GM21447 (cell line): Measurements from ENCODE around the gene MLXIP.
"Not testable (repeated sequence)": the region's sequence is repeated elsewhere in the genome, so short reads cannot be mapped to it uniquely, and the experiment has no call there.

Experiments used
- ATAC-seq: cut with Tn5 transposase; IDR thresholded peaks from one replicate; pipeline ENCODE4 v1.9.1; 2021; ENCODE audit not compliant: unreplicated experiment

Gene MLXIP

GRCh38 chr12:122078141-122079032 is at the start of gene MLXIP:
Gene MLXIP, plus strand, starts transcription at chr12:122078756. Its CDS starts 98 bp downstream, at chr12:122078854.
- peak; percentile 63 for ATAC-seq

- no peak for ATAC-seq
Observed at GRCh38 chr12:122028905-122029560, 49.5 kb upstream of the MLXIP start.

- ATAC-seq: no peak
Observed at GRCh38 chr12:122029620-122030423, 48.7 kb upstream of the MLXIP start.

- no peak for ATAC-seq
Observed at GRCh38 chr12:122030424-122031035, 48.0 kb upstream of the MLXIP start.

- no peak for ATAC-seq
Observed at GRCh38 chr12:122031342-122032216, 47.0 kb upstream of the MLXIP start.

- no peak for ATAC-seq
Observed at GRCh38 chr12:122032580-122032979, 46.0 kb upstream of the MLXIP start.

GRCh38 chr12:122035292-122035691 is 43.3 kb upstream of the MLXIP start:
- ATAC-seq: no peak

- ATAC-seq: no peak
Observed at GRCh38 chr12:122036153-122036552, 42.4 kb upstream of the MLXIP start.

- ATAC-seq: no peak
Observed at GRCh38 chr12:122040579-122041386, 37.8 kb upstream of the MLXIP start.

GRCh38 chr12:122041458-122041857 is 37.1 kb upstream of the MLXIP start:
- not testable (repeated sequence) for ATAC-seq

GRCh38 chr12:122042910-122043309 is 35.6 kb upstream of the MLXIP start:
- no peak for ATAC-seq

GRCh38 chr12:122043476-122043875 is 35.1 kb upstream of the MLXIP start:
- ATAC-seq: no peak

- ATAC-seq: no peak
Observed at GRCh38 chr12:122045262-122045661, 33.3 kb upstream of the MLXIP start.

- ATAC-seq: no peak
Observed at GRCh38 chr12:122046145-122046544, 32.4 kb upstream of the MLXIP start.

- ATAC-seq: no peak
Observed at GRCh38 chr12:122048151-122048550, 30.4 kb upstream of the MLXIP start.

GRCh38 chr12:122049827-122050226 is 28.7 kb upstream of the MLXIP start:
- ATAC-seq: no peak

- ATAC-seq: no peak
Observed at GRCh38 chr12:122050706-122051105, 27.9 kb upstream of the MLXIP start.

GRCh38 chr12:122051231-122051876 is 27.2 kb upstream of the MLXIP start:
- no peak for ATAC-seq

GRCh38 chr12:122052285-122052684 is 26.3 kb upstream of the MLXIP start:
- no peak for ATAC-seq
